ENCODE measurements around the gene STK39. TPM values are rescaled to one million over a fixed set of nuclear protein-coding genes. Genes with fewer than 3 reads are reported as not detected.

STK39 gene
- total and polyA plus RNA-seq, 5 experiments from 2014 or later: 4.3 to 18.1 (median 8.3) TPM

DNA sequence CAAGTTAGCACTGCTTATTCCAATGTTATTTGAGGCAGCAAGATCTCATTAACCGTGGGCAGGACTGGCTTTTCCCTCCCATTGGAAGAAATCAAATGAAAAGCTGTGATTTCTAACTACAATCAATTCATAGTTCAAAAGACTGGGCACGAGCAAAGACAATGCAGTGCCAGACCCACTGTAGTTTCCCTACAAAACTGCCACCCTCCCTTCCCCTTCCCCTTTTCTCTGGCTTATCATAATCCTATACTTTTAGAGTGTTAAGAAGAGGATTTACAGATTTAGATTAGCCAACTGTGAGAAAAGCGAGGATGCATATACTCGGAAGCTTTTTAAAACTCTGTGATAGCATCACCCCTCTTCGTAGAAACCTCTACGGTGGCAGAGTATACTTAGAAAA, 260.4 kb downstream of the STK39 start:
- POLR2A ChIA-PET: no interaction called here
- H3K27ac Mint-ChIP-seq: no peak overlapping the region
- DNase-seq (no peak), ATAC-seq (no peak)
- H3K4me3 Mint-ChIP-seq: no peak overlapping the region
- H3K9me3 Mint-ChIP-seq: no peaks in the 10 kb centered on the region
- H3K27me3 Mint-ChIP-seq: no peaks in the 10 kb centered on the region
- H3K36me3 Mint-ChIP-seq: peaks cover 21 to 27% (median 22%) of the 10 kb centered on the region in 3 donors
- peaks cover 0 to 7% (median 3%) of the 10 kb centered on the region in 4 donors for H3K4me1 Mint-ChIP-seq

DNA sequence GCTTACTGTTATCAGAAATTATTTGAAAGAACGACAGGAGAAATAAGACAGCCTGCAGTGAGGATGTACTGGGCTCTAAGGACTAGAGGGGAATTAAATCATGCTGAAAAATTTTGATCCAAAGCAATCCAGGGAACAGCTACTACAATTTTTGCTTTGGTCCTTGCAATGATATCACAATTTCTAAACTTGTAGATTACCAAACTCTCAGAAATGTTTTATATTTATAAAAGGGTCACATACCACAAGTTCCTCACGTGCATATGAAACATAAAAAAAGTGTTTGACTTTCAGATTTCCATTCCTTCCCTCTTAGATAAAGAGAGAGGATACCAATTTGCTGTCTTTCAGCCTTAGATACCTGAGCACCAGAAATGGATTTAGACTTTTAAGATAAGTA, 261.2 kb downstream of the STK39 start:
- POLR2A ChIA-PET: no interaction called here
- Mint-ChIP-seq H3K9me3 (no peaks in the 10 kb centered on the region), H3K4me1 (peaks cover 0 to 7% (median 3%) of the 10 kb centered on the region in 4 donors), H3K36me3 (peaks cover 22 to 34% (median 29%) of the 10 kb centered on the region in 3 donors), H3K27me3 (no peaks in the 10 kb centered on the region), H3K4me3 (no peak overlapping the region), H3K27ac (no peak overlapping the region)
- no peak for ATAC-seq
- no peak for DNase-seq

DNA sequence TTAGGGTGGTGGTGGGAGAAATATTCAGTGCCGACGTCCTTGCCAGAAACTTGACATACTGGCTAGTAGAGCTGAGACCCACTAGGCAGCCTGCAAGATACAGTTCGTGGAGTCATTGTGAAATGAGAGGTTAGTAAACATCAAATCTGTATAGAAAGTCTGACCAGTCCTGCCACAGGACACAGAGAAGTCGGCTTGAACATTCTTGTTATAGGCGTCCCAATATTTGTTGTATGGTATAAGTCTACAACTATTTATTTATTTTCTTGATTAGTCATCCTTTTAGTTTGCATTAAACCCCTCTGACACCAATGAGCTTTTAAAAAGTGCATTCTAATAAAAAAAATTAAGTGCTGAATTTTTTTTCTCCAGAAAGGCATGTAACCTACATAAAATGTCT, 265.4 kb downstream of the STK39 start:
- Mint-ChIP-seq H3K4me3 (no peak overlapping the region), H3K36me3 (peaks cover 53 to 56% (median 55%) of the 10 kb centered on the region in 3 donors), H3K27ac (no peak overlapping the region), H3K9me3 (peaks cover 0 to 6% (median 1%) of the 10 kb centered on the region in 9 donors), H3K4me1 (peaks cover 0 to 6% (median 1%) of the 10 kb centered on the region in 4 donors), H3K27me3 (no peaks in the 10 kb centered on the region)
- POLR2A ChIA-PET: no interaction called here
- ATAC-seq (no peak), DNase-seq (no peak)

DNA sequence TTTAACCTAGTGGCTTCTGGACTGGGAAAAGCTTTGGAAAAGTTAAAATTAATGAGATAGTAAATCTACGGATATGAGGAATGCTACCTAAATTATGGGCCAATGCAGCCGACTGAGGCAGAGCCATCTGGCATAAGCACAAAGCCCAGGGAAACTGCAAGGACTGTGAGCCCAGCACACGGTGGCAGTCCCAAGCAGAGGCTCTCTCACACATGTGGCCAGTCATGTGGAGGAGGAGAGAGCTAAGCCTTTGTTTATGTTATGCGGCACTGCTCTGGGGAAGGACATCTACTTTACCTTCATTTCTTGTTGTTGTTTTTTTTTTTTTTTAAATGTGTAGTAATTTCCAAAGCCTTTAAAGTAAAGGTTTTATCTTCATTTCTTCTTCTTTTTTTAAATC, 267.0 kb downstream of the STK39 start:
- Mint-ChIP-seq H3K4me3 (no peak overlapping the region), H3K27ac (no peak overlapping the region), H3K36me3 (peaks cover 53 to 68% (median 64%) of the 10 kb centered on the region in 3 donors), H3K27me3 (no peaks in the 10 kb centered on the region), H3K4me1 (peaks cover 0 to 2% (median 0%) of the 10 kb centered on the region in 4 donors), H3K9me3 (peaks cover 2 to 15% (median 6%) of the 10 kb centered on the region in 9 donors)
- no peak for ATAC-seq
- POLR2A ChIA-PET: no interaction called here
- no peak for DNase-seq

DNA sequence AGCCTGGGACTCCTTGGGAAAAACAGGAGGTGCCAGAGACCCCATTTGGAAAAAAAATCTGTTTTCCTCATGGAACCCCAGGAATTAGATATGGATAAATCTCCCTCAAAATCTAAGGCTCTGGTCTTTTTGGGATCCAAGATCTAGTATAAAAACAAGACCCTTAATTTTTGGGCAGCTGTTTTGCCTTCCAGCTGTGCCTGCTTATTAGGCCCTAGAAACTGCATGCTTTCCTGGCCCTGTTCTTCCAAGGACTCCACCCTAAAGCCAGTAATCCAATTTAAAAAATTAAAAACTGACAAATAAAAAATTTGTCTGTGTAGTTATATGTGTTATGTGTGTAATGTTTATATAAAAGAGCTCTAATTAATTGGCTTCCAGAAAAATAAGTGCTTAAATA, 274.6 kb downstream of the STK39 start:
- Mint-ChIP-seq H3K27me3 (no peaks in the 10 kb centered on the region), H3K36me3 (peaks cover 25 to 65% (median 33%) of the 10 kb centered on the region in 3 donors), H3K4me1 (peaks cover 0 to 4% (median 0%) of the 10 kb centered on the region in 4 donors), H3K27ac (no peak overlapping the region), H3K9me3 (peaks cover 2 to 55% (median 10%) of the 10 kb centered on the region in 9 donors), H3K4me3 (no peak overlapping the region)
- DNase-seq: no peak
- POLR2A ChIA-PET: no interaction called here
- no peak for ATAC-seq

DNA sequence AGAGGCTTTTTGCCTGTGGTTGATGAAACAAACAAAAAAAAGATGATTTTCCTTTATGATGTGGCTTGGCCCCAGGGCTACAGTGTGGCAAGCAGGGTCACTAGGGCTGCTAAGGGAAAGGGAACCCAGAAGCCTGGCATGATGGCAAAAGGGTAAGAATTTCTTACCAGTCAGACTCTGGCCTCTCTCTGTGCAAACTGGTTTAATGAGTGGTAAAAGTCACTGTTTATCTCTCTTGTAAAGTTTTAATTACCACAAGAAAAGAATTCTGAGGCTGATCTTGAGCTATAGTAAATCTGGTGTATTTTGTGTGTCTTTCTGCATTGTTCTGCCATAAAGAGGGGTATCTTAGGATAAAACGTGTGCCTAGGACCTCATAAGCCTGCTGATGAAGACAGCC, 275.4 kb downstream of the STK39 start:
- peaks cover 23 to 62% (median 28%) of the 10 kb centered on the region in 3 donors for H3K36me3 Mint-ChIP-seq
- POLR2A ChIA-PET: no interaction called here
- no peak overlapping the region for H3K4me3 Mint-ChIP-seq

DNA sequence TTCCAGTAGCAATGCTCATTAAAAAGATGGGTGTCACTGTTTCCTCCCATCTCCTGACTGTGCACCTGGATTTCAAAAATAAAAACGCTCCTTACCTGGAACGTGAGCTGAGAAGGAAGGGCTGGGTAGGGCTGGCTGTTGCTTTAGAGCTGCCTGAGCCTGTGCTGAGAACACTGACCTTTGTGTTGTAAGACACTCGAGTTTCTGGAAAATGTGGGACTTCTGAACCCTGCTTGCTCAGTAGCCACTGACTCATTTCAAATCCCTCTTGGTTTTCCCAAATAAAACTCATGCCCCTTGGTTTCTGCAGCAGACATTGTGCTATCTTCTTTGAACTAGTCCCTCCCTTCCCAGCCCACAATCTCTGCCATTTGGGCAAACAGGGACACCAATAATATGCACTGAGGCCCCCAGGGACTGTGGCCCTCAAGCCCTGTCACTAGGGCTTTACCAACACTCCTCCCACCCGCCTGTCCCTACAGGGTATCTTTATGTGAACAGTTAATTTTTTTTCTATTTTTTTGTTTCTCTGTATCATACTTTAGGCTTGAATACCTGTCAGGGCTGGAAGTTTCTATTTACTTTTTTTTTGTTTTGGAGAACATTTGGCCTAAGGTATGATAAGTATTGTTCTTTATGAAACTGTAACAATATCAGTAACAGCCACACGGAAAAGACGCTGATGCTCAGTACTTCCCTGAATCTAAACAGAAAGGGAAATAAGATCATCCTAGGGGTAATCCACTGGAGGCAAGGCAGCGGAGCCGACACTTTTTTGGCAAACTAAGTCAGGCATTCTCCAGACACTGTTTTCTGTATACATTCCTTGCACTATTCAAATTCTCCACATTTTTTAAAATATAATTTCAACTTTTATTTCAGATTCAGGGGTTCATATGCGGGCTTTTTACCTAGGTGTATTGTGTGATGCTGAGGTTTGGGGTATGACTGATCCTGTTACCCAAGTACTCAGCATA, 280.2 kb downstream of the STK39 start:
- POLR2A ChIA-PET: no interaction called here
- H3K4me3 Mint-ChIP-seq: no peak overlapping the region
- H3K36me3 Mint-ChIP-seq: peaks cover 21 to 58% (median 47%) of the 10 kb centered on the region in 3 donors
- ATAC-seq (no peak), DNase-seq (no peak)
- H3K27me3 Mint-ChIP-seq: no peaks in the 10 kb centered on the region
- peaks cover 0 to 4% (median 0%) of the 10 kb centered on the region in 4 donors for H3K4me1 Mint-ChIP-seq
- H3K27ac Mint-ChIP-seq: peak overlapping the region in 2 of 10 donors; percentile 17 to 57
- H3K9me3 Mint-ChIP-seq: peaks cover 0 to 13% (median 2%) of the 10 kb centered on the region in 9 donors

More for the DNA sequence above, 275.4 kb downstream of the STK39 start:
- peaks cover 0 to 4% (median 0%) of the 10 kb centered on the region in 4 donors for H3K4me1 Mint-ChIP-seq
- DNase-seq (no peak), ATAC-seq (no peak)
- peaks cover 2 to 54% (median 10%) of the 10 kb centered on the region in 9 donors for H3K9me3 Mint-ChIP-seq
- no peaks in the 10 kb centered on the region for H3K27me3 Mint-ChIP-seq
- H3K27ac Mint-ChIP-seq: no peak overlapping the region

DNA sequence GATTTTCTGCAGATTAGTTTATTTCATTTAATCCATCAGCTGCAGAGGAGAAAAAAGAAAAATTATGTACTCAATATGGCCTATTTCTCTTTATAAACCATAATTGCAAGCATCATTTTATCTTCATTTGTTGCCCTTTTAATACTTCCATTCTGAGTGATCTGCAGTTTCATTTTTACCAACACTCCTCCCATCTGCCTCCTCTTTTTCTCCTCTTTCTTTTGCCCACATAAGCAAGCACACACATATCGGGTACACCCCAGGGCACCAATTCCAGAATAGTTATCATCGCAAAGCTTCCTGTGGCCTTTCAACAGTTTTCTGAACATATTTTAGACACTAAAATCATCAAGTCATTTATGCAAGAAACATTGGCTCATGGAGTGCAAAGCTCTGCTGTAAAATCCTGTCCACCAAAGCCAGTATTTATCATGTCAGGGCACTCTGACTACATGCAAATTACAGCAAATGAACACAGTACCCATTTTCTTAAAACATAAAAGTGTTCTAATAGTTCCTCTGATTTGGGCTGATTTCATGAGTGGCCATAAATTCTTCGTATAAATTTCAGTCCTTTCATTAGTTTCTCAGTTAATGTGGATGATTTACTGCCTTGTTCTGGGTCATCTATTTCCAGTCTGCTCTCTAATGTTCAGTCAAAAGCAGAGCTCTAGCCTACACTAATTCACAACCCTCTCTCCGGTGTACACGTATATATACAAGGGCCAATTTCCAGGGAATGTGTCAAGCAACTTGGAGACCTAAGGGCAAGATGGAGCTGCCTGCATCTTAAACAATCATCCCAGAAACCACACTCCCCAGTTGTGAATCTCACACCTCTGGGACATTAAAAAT, 281.3 kb downstream of the STK39 start:
- no peaks in the 10 kb centered on the region for H3K27me3 Mint-ChIP-seq
- ATAC-seq (no peak), DNase-seq (no peak)
- POLR2A ChIA-PET: no interaction called here
- H3K4me3 Mint-ChIP-seq: no peak overlapping the region
- H3K4me1 Mint-ChIP-seq: peaks cover 0 to 4% (median 0%) of the 10 kb centered on the region in 4 donors
- peak overlapping the region in 2 of 10 donors; percentile 48 to 49 for H3K27ac Mint-ChIP-seq
- H3K9me3 Mint-ChIP-seq: peaks cover 0 to 6% (median 0%) of the 10 kb centered on the region in 9 donors
- peaks cover 18 to 65% (median 49%) of the 10 kb centered on the region in 3 donors for H3K36me3 Mint-ChIP-seq

DNA sequence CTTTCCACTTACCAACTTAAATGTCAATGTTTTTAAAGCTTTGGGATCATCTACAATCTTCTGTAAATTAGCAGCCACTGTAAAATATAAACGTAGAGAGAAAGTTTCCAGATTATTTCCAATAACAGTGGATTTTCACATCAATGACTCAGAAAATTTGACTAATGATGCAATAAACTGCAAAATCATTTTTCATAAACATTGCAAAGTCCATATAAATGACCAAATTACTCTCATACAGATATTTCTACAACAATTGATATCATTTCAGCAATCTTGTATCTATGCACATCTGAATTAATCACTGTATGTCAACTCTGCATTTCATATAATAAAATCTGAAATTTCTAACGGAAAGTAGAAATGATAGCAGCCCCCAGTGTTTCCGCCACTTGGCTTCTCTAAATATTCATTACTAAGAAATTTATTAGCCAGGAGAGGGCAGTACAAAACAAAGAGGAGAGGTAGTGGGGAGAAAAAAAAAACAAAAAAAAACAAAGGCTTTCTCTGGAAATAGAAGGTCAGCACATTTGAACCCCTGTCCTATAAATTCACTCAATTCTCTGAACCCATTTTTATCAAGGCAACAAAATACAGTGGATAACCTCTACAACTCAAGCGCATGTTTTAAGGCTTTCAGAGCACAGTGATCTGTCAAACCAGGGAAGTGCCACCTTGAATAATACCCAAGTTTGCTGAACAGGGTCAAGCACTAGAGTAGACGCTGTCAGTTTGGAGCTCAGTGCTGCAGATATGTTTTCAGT, 282.6 kb downstream of the STK39 start:
- H3K27me3 Mint-ChIP-seq: no peaks in the 10 kb centered on the region
- peaks cover 0 to 3% (median 0%) of the 10 kb centered on the region in 4 donors for H3K4me1 Mint-ChIP-seq
- no peak overlapping the region for H3K4me3 Mint-ChIP-seq
- DNase-seq (no peak), ATAC-seq (no peak)
- peaks cover 18 to 73% (median 59%) of the 10 kb centered on the region in 3 donors for H3K36me3 Mint-ChIP-seq
- no peaks in the 10 kb centered on the region for H3K9me3 Mint-ChIP-seq
- no peak overlapping the region for H3K27ac Mint-ChIP-seq
- POLR2A ChIA-PET: no interaction called here

DNA sequence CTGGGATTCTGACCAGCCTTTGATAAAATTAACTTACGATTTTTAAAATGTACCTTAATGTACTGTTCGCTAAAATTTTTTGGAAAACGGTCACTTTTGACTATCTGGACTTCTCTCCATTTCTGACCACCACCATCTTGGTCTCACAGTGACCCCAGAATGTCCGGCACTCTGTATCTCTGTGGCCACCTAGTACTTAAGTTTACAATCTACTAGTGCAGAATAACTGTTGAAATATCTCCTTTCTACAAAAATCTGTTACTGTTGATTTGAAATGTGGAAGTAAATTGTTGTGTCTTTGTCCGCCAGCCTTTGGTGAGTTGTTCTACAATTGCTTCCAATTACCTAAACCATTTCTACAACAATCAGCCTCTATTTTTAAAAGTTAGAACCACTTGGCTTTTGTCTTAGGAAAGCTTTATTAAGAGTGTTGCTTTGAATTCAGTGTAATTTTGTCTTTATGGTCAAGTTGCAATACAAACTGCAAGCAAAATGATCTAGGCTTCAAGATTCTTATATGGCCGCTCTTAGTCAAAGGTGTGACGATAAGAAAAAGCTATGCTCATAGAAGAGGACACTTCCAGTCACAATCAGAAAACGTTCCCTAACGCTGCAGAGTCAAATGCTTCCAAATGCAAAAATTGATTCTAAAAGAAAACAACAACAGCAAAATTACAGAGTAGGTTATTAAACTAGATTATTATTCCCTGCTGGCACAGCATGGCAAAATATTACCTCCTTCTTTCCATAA, 283.3 kb downstream of the STK39 start:
- POLR2A ChIA-PET: no interaction called here
- H3K4me1 Mint-ChIP-seq: peaks cover 0 to 2% (median 0%) of the 10 kb centered on the region in 4 donors

DNA sequence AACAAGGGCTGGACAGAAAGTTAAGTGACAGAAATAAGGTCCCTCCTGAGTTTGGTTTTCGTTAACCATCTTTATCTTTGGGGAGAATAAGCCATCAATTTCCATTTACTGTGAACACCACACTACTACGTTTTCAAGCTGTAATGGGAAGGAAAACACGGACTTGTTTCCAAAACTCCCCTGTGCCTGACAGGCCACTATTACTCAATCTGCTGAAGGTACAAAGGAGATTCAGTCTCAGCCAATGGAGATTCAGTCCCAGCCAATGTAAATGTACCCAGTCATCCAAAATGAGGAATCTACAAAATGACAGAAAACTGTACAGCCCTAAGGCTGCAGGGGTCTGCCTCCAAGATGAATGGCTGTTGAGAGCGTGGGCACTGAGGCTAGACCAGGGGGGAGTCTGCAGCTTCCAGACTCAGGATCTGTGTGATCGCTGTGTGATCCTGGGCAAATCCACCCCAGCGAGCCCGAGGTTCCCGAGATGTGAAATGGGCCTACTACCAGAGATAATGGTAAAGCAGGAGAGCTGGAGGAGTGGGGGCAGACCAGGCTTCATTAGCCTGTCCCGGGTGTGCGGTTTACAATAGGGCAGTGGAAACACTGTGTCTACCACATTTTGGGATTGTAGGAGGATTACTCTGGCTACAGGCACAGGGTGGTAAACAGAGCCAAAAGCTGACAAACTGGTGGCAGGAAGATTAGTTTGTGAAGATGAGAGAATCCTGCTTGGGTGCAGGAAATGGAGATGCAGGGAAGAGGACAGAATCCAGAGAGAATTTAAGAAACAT, 284.8 kb downstream of the STK39 start:
- H3K27ac Mint-ChIP-seq: peak overlapping the region in 1 of 10 donors; percentile 8
- ATAC-seq (no peak), DNase-seq (no peak)
- H3K27me3 Mint-ChIP-seq: no peaks in the 10 kb centered on the region
- POLR2A ChIA-PET: no interaction called here
- H3K36me3 Mint-ChIP-seq: peaks cover 18 to 82% (median 68%) of the 10 kb centered on the region in 3 donors
- no peak overlapping the region for H3K4me3 Mint-ChIP-seq
- no peaks in the 10 kb centered on the region for H3K9me3 Mint-ChIP-seq
- H3K4me1 Mint-ChIP-seq: no peaks in the 10 kb centered on the region

More for the DNA sequence above, 283.3 kb downstream of the STK39 start:
- no peak overlapping the region for H3K27ac Mint-ChIP-seq
- no peak overlapping the region for H3K4me3 Mint-ChIP-seq
- ATAC-seq (no peak), DNase-seq (no peak)
- H3K9me3 Mint-ChIP-seq: no peaks in the 10 kb centered on the region
- H3K36me3 Mint-ChIP-seq: peaks cover 18 to 75% (median 60%) of the 10 kb centered on the region in 3 donors
- no peaks in the 10 kb centered on the region for H3K27me3 Mint-ChIP-seq
